ENCODE measurements around the gene CLDN14.
A peak's percentile ranks its signal among the peaks of the same experiment; 100 is the strongest.

Gene CLDN14

DNA sequence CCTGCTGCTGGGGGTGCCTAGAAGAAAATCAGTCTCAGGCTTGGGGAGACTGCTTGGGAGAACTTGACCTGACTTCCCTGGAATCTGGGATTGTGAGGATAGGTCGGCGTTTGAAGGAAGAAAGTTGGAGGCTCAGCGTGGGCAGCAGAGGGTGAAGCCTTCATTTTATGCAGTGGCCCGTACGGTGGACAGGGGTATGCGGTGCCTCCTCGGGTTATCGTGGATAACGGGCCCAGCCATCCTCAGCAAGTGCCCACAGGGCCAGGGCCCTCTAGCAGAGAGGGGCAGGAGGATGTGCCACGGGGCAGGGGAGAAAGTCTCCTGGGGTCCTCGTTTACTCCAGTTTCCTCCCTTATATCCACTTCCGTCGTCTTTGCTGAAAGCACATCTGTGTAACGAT is 60.7 kb downstream of the CLDN14 start:
- intact Hi-C loops (cut with DNase I), result no loop called here
- peak in 1 of 10 donors; percentile 41 for DNase-seq

GRCh38 chr21:36415375-36415774 is 64.5 kb downstream of the CLDN14 start:
- peak in 1 of 10 donors; percentile 30 for DNase-seq
- intact Hi-C loops (cut with DNase I), result no loop called here

DNA sequence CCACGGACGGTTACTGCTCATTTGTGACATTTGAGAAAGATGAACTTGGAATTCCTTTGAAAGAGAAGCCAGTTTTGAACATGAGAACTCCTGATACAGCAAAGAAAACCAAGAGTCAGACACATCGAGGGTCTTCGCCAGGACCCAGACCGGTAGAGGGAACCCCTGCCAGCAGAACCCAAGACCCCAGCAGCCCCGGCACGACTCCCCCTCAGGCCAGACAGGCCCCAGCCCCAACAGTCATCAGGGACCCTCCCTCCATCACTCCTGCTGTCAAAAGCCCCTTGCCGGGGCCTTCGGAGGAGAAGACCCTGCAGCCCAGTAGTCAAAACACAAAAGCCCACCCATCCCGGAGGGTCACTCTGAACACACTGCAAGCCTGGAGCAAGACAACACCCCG is 67.0 kb downstream of the CLDN14 start:
- DNase-seq, result peak in 2 of 10 donors; percentile 26 to 79
- intact Hi-C loops (cut with DNase I), result no loop called here

GRCh38 chr21:36411301-36411700 is 68.6 kb downstream of the CLDN14 start:
- intact Hi-C loops (cut with DNase I), result no loop called here
- peak in 2 of 10 donors; percentile 4 to 14 for DNase-seq
